GM21786 (cell line): ENCODE measurements around the gene RAB5A.
A peak's percentile ranks its signal among the peaks of the same experiment; 100 is the strongest.
"Not testable (repeated sequence)": the region's sequence is repeated elsewhere in the genome, so short reads cannot be mapped to it uniquely, and the experiment has no call there.

Experiments used
- ATAC-seq: cut with Tn5 transposase; IDR thresholded peaks from one replicate; pipeline ENCODE4 v1.9.1; 2021; ENCODE audit not compliant: unreplicated experiment

Gene RAB5A, protein sequence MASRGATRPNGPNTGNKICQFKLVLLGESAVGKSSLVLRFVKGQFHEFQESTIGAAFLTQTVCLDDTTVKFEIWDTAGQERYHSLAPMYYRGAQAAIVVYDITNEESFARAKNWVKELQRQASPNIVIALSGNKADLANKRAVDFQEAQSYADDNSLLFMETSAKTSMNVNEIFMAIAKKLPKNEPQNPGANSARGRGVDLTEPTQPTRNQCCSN

DNA sequence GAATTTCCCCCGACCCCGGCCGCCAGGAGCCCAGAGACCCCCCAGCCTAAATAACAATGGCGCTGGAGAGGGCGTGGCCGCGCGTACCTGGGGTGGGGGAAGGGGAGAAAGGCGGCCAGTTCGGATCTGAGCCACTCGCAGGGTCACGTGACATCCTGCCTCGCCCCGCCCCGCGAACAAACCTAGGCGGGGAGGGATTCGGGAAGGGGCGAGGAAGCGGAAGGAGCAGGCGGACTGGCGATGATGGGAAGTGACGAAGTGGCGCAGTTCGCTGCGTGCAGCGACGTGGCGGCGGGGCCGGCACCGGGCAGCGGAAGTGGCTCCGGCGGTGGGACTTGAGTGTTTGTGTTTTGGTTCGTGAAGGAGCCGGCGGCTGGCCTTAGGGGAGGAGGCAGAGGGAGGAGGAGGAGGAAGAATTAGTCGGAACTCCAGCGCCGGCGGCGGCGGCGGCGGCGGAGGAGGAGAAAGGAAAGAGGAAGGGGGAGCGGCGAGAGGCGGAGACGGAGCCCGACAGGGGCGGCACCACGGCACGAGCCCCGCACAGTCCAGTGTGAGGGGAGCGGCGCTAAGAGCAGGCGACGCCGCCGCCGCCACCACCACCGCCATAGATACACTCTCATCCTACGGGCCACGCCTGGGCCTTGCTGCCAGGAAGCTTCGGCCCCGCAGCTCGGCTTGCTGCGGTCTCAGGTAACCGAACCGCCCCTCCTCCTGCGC, at the start of gene RAB5A:
TSS of gene RAB5A (plus strand) at position 266 of the 717 bp plus-strand sequence. CDS start 3,802 bp downstream, outside the sequence.
- ATAC-seq: peak; percentile 96

DNA sequence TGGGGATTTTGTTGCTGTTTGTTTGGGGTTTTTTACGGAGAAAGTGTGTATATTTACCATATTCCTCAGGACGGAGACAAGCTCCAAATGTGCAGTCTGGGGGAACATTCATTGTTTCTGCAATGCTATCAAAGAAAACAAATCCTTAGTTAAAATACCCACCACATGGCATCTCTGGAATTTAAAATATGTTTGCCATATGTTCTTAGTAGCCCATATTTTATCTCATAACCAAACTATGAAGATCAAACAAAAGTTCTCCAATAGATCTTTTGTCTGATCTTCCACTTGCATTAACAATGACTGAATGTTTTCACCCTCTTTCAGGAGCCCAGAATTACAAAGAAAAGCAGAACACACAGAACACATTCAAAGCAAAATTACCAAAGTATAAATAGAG, 48.2 kb upstream of the RAB5A start:
- no peak for ATAC-seq

DNA sequence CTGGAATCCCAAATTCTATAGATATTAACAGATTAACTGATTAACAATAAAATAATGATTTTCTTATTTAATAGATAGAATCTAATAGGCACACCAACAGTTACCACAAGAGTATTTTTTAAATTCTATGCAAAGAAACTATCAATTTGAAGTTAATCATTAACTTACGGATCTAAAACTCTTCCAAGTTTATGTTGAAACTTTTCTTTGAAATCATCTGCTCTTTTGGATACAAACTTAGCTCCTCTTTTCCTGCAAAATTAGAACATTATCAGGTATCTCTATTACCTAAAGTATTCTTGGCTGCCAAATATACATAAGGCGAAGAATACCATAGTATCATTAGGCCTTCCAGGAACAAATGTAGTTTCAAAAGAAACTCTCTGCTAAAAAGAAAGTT, 47.6 kb upstream of the RAB5A start:
- ATAC-seq: no peak

DNA sequence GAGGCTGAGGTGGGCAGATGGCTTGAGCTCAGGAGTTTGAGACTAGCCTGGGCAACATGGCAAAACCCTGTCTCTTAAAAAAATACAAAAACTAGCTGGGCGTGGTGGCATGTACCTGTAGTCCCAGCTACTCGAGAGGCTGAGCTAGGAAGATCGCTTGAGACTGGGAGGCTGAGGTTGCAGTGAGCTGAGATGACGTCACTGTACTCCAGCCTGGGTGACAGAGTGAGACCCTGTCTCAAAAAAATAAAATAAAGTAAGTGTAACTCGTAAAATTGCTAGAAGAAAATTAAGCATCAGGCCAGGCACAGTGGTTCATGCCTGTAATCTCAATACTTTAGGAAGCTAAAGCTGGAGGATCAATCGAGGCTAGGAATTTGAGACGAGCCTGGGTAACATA, 47.1 kb upstream of the RAB5A start:
- not testable (repeated sequence) for ATAC-seq

DNA sequence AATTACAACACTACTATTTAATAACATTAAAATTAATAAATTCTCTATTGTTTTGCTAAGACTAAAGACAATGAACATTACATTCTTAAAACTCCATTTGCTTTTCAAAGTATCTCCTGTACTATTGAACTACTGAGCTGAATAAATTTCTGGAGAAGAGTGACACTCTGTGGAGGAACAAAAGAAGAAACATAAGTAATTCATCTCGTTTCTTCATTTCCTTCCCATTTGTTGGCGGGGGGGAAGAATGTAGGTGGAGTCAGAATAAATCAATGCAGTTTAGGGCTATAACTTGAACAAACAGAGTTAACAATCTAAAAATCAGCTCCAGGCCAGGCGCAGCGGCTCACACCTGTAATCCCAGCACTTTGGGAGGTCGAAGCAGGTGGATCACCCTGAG, 45.6 kb upstream of the RAB5A start:
- ATAC-seq: no peak

DNA sequence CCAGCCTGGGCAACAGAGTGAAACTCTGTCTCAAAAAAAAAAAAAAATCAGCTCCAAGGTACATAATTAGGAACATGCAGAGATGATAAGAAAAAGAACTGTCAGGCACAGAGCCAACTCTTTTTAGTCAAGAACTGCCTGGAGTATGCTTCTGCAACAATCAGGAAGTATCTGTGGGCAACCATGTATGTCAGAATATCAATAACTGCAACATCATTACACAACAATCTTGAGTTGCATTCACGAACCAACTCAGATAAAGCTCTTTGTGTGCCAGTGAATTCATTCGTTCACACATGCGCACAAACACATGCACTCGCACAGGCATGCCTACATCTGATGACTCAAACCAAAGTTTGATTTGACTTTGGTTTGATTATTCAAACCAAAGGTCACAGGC, 45.0 kb upstream of the RAB5A start:
- ATAC-seq: no peak

DNA sequence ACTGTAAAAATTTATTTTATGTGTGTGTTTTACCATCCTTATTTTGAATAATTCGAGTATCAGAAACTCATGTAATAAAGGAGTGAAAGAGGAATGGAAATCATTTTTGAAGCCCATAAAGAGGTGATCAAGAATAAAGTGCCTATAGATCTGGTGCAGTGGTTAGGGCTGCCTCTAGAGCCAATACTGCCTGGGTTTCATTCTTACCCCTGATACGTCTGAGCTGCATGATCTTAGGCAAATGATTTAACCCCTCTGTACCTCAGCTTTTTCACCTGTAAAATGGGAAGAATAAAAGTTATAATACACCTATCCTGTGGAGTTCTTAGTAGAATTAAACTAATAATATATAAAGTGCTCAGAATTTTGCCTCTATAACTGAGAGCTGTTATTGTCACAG, 43.2 kb upstream of the RAB5A start:
- no peak for ATAC-seq

DNA sequence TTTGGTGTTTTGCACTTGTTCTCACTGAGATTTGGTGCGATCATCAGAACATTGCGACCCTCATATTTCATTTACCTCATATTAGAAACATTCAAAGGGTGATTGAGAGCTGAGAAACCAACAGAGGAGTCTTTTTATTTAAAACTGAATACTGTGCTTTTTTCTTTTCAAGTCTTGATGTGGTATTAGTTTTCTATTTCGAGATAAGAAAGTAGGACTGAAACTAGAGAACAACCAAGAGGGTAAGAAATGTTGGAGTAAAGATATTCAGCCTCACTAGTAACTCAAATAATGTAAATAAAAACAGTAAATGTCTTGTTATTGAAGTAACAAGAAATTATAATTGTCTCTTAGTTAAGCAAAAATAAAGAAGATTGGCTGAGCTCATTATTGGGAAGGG, 39.4 kb upstream of the RAB5A start:
- no peak for ATAC-seq

DNA sequence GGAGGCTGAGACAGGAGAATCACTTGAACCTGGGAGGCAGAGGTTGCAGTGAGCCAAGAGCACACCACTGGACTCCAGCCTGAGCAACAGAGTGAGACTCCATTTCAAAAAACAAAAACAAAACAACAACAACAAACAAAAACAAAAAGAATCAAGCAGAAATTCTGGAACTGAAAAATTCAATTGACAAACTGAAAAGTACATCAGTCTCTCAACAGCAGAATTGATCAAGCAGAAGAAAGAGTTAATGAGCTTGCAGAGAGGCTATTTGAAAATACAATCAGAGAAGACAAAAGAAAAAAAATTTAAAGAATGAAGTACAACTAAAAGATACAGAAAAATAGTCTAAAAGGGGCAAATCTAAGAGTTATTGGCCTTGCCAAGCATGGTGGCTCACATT, 35.4 kb upstream of the RAB5A start:
- no peak for ATAC-seq

DNA sequence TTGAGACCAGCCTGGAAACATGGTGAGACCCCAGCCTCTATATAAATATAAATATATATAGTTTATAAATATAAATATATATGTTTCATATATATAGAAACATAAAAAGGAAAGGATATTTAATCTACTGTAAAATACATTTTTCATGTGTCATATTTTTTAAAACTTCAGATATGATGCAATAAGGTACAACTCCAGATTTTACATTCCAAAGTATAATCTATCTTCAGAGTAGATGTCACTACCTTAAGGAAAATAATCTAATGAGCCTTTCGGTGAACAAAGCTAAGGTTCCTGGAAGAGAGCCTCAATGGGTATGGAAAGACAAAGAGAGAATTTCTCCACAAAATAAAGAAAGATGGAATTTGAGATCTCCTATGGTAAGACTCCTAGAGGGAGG, 29.7 kb upstream of the RAB5A start:
- ATAC-seq: no peak

DNA sequence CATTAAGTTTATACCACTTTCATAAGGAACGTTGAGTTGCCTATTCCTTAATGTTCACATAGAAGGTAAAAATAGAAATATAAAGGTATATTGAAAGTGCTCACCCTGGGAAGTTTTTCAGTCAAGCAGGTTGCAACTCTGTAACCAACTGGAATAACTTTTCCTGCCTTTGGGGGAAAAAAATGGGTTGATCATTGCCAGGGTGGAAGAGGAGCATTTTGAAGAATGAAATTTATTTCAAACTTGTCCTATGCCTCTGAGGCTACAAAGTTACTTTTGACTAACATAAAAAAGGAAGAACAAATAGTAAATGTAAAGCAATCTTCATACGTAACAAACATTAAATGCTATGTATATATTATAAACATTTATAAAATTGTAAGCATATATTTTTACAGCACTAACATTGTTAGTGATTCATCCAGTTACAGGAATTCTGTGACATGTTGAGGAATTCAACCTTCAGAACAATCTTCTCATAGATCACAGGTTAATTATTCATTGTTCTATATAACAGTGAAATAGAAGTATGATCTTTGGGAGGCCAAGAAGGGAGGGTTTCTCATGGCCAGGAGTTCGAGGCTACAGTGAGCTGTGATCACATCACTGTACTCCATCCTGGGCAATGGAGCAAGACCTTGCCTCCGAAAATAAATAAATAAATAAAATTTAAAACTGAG, 26.4 kb upstream of the RAB5A start:
- no peak for ATAC-seq

DNA sequence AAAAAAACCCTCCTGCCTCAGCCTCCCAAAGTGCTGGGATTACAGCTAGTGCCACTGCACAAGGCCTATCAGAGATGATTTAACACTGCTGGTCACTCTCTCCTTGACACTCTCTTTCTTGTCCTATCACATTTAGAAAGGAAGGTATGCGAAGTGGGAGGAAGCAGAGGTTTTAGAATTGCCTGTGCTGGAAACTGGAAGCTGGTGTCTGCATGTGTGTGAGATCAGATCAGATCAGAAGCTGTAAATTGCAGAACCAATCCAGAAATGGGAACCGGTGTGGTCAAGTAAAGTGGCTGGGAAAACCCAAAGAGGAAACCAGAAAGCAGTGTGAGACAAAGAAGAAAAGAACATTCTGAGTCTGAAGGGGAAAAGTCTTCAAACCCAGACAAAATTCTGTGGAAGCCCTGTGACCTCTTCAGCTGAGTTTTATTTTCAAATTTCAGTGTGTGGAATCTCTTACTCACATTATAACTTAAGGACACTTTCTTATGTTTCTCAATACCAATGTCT, 15.7 kb upstream of the RAB5A start:
- ATAC-seq: peak; percentile 76

DNA sequence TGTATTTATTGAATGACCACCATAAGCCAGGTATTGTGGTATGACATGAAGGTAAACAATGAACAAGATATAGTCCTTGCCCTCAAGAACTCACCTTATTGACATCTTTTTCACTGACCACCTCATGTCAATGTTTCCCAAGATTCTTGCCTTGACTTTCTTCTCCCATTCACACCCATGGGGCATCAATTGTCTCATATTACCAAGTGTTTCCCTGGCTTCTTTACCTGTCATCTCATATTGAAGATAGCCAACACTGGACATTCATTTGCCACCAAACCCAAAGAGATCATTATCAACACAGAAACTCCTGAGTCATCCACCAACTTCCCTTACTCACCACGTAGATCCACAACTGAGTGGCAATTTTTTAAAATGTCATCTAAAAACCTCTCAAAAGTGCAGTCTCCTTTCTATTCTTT, 15.1 kb upstream of the RAB5A start:
- peak; percentile 42 for ATAC-seq

DNA sequence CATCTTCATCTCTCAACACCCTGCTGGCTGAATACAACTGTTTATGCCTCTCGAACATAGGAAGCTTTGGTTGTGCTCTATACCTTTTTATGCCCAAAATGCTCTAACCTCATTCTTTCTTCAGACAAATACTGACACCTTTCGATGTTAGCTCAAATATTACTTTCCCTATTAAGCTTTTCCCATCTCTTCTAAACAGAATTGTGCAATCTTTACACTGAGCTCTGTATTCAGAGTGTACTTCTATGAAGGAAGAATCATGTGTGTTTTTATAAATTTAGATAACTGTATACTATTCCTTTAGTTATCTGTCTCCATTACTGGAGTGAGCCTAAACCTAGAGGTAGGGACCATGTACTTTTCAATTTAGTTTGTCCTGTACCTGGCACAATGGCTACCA, 14.5 kb upstream of the RAB5A start:
- no peak for ATAC-seq

DNA sequence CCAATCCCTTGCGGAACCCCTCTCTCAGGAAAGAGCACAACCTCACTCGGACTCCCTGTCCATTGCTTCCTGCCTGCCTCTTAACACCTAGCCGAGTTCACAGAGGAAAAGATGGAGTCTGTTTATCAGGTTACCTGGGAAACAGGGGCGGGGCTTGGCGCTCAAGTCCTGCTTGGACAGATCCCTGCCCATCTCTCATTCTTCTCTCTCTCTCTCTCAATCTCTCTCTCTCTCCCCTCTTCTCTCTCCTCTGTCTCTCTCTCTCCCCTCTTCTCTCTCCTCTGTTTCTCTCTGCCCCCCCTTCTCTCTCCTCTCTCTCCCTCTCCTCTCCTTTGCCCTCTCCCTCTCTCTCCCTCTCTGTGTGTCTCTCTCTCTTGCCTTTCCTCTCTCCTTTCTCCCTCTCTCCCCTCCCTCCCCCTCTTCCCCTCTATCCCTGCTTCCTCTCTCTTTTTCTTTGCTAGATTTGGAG, 12.8 kb upstream of the RAB5A start, which contains the start of gene EFHB:
TSS of gene EFHB (minus strand) at position 120 of the 469 bp plus-strand sequence. CDS start 199 bp downstream, outside the sequence.
- no peak for ATAC-seq

DNA sequence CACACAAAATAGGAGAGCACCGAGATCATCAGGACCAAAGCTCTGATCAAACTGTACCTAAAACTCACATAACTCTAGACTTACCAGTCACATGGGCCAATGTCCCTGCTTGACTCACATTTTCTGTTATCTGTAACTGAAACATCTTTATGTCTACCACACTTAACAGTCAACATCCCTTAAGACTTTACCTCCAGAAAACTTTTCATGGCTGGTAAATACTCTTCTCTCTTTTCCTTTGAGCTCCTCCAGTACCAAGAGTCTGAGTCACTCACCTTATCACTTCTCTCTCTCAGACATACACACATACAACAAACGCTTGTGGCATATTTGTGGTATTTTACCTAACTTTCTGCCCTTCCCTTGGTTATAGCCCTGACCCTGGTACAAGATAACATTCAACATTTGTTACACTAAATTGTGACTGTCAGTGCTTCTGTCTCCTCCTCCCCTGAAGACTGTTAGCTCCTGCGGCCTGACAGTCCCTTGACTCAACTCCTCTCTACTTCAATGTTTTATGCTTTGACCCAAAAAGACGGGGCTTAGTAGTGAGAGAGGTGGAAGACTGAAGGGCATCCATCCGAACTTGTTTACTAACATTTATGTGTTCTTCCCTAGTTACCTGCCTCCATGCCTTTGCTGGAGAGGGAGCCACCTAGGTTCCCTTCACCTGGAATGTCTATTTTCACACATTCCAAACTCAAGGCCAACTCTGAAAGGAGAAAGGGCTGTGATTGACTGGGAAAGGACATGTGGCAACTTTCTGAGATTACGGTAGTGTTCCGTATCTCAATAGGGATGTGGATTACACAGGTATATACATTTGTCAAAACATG, 9.2 kb upstream of the RAB5A start:
- ATAC-seq: no peak

DNA sequence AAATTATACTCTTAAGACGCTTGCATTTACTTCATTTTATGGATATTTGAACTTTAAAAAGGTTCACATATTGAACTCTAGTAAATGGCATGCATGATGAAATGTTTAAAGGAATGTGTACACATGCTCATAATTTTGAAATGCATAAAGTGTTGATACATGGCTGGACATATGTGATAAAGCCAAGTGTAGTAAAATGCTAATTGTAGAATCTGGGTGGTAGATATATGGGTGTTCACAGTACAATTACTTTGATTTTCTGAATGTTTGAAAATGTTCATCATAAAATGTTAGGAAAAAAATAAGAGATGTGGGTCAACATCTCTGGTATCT, 8.6 kb upstream of the RAB5A start:
- no peak for ATAC-seq

DNA sequence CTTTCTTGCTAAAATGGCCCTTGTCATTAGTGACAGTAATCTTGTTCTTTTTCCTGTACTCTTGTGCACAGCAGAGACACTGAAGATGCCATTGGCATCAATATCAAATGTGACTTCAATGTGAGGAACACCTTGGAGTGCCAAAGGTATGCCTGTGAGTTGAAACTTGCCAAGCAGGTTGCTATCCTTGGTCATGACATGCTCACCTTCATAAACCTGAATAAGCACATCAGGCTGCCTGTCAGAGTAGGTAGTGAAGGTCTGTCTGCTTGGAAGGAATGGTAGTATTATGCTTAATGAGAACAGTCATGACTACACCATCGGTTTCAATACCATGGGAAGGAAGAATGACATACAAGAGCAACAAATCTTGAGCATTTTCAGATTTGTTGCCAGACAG, 6.3 kb upstream of the RAB5A start:
- ATAC-seq: no peak

DNA sequence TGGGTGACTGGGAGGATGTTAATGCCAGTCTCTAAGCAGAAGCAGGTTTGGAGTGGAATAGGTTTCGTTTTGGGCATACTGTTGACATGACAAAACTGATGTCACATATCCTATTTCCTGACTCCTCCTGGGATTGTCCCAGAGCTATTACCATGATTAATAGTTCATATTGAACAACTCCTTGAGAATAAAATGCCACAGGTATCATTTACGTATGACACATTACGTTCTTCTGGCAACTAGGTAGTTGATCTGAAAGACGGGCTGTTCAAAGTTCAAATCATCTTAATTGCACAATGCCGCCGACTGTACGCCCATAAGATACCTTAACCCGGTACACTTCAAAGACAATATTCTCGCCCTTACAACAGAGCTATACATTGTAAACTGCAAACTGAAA, 1.4 kb upstream of the RAB5A start:
- no peak for ATAC-seq

DNA sequence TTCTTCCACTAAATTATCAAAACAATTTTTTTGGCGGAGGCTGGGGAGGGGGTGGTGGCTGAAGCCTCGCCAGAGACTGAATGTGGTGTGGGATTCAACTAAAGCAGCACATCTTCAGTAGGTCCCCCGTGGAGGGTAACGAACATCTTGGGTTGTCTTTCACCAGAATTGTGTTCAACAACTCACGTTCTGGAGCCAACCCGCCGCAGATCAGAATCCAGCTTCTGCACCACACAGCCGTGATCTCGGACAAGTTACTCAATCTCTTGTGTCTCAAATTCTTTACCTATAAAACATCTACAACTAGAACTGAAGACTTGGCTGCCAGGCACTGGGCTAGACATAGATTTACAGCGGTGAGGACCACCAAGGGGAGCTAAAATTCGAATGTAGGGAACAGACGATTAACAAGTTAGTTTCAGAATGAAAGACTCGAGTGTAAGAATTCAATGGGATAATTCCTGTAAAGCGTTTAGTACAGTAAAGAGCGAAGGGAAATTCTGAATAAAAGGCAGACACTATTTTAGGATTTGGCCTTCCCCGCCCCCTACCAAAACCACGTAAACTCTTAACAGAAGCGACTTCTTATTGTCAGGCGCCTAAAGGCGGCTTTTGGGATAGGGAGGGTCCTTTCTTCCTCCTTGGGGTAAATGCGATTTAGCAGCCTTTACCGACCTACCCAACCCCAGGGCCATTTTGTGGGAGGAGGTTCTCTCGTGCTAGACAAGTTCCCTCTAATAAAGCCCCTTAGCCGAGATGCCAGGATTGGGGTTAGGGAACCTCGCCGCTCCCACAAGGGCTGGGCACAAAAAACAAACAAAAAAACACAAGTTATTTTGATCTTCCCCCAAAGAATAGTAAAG, 697 bp upstream of the RAB5A start:
- ATAC-seq: peak; percentile 4
